IMR-90 (cell line): ENCODE measurements around the gene FNDC3A. TPM values are rescaled to one million over a fixed set of nuclear protein-coding genes. Genes with fewer than 3 reads are reported as not detected.

Source experiments
- ATAC-seq: fragments of 200-7000 bp; cut with Tn5 transposase; 2 replicates; pipeline ENCODE4 v1.9.1; 2020; ENCODE audit warnings: low read depth, mild to moderate bottlenecking, moderate library complexity
- BruUV-seq: library from RNA; stranded (reverse); fragments of 400-500 nt; replicated peaks from 2 replicates; lab custom pipeline; 2021; lab: Mats Ljungman, UMichigan
- CTCF ChIA-PET: fragments of 300-600 bp; formaldehyde crosslinking; extraction: SDS; loops from one replicate; lab custom pipeline; 2021; ENCODE audit warnings: antibody characterized with exemption; lab: Yijun Ruan, JAX
- POLR2A ChIA-PET: fragments of 300-600 bp; sonication (Branson Sonifier 250); formaldehyde crosslinking; loops from one replicate; lab custom pipeline; 2022; ENCODE audit warnings: antibody characterized with exemption; ENCODE audit not compliant: unreplicated experiment; lab: Charles Lee
- DNase-seq: peaks from one replicate; pipeline ENCODE4 v3.0.0; 2013
- H2AFZ ChIP-seq: replicated peaks from 2 replicates; pipeline ENCODE3; 2013; ENCODE audit warnings: low read length, mild to moderate bottlenecking; ENCODE audit not compliant: poor library complexity
- H2AK5ac ChIP-seq: 2 replicates; pipeline ENCODE4 v1.6.1; 2013; ENCODE audit warnings: low read depth, low read length, inconsistent platforms
- H2AK9ac ChIP-seq: replicated peaks from 2 replicates; pipeline ENCODE3; 2013; ENCODE audit warnings: mild to moderate bottlenecking, low read depth, low read length, moderate library complexity; ENCODE audit not compliant: poor library complexity
- H2BK120ac ChIP-seq: 2 replicates; pipeline ENCODE4 v1.6.1; 2013; ENCODE audit warnings: low read depth, low read length, inconsistent platforms
- H2BK15ac ChIP-seq: 3 replicates; pipeline ENCODE4 v1.6.1; 2013; ENCODE audit warnings: low read depth, low read length, inconsistent platforms
- H2BK20ac ChIP-seq: 2 replicates; pipeline ENCODE4 v1.6.1; 2013; ENCODE audit warnings: low read depth, mild to moderate bottlenecking, inconsistent platforms, low read length, moderate library complexity
- H2BK5ac ChIP-seq: 2 replicates; pipeline ENCODE4 v1.6.1; 2013; ENCODE audit warnings: mild to moderate bottlenecking, low read depth, low read length, inconsistent platforms; ENCODE audit not compliant: poor library complexity, severe bottlenecking
- H3K14ac ChIP-seq: replicated peaks from 2 replicates; pipeline ENCODE4 v1.6.1; 2013; ENCODE audit warnings: low read depth, low read length, inconsistent platforms
- H3K18ac ChIP-seq: 2 replicates; pipeline ENCODE4 v1.6.1; 2013; ENCODE audit warnings: low read depth, low read length, control low read depth
- H3K23ac ChIP-seq: 2 replicates; pipeline ENCODE4 v1.6.1; 2013; ENCODE audit warnings: low read depth, low read length, inconsistent platforms
- H3K27ac ChIP-seq: 2 replicates; pipeline ENCODE4 v1.5.1; 2013; ENCODE audit warnings: mild to moderate bottlenecking, control low read depth, low read length; ENCODE audit not compliant: insufficient read depth
- H3K27me3 ChIP-seq: 2 replicates; pipeline ENCODE4 v1.6.1; 2013; ENCODE audit warnings: low read length; ENCODE audit not compliant: control insufficient read depth, insufficient read depth
- H3K36me3 ChIP-seq: 2 replicates; pipeline ENCODE4 v1.6.1; 2013; ENCODE audit warnings: low read length, mixed read lengths; ENCODE audit not compliant: control insufficient read depth, insufficient read depth
- H3K4ac ChIP-seq: 2 replicates; pipeline ENCODE4 v1.6.1; 2013; ENCODE audit warnings: low read depth, low read length, inconsistent platforms
- H3K4me1 ChIP-seq: 2 replicates; pipeline ENCODE4 v1.6.1; 2013; ENCODE audit warnings: low read length, mixed read lengths; ENCODE audit not compliant: control insufficient read depth, insufficient read depth
- H3K4me2 ChIP-seq: 2 replicates; pipeline ENCODE4 v1.6.1; 2013; ENCODE audit warnings: low read depth, mild to moderate bottlenecking, control low read depth, low read length, moderate library complexity
- H3K4me3 ChIP-seq: 2 replicates; pipeline ENCODE4 v1.5.1; 2013; ENCODE audit warnings: low read depth, mild to moderate bottlenecking, control low read depth, low read length, moderate library complexity; ENCODE audit not compliant: insufficient read depth
- H3K56ac ChIP-seq: 2 replicates; pipeline ENCODE4 v1.6.1; 2013; ENCODE audit warnings: low read length, inconsistent platforms; ENCODE audit not compliant: insufficient read depth; ENCODE audit errors: extremely low read depth
- H3K79me1 ChIP-seq, 2 experiments: 2 replicates each; pipeline ENCODE4 v1.6.1; 2013; ENCODE audit warnings: low read length in 2 of 2, inconsistent platforms in 1 of 2, low read depth in 1 of 2
- H3K9ac ChIP-seq: 2 replicates; pipeline ENCODE4 v1.6.1; 2013; ENCODE audit warnings: low read depth, low read length, control low read depth
- H3K9me1 ChIP-seq: 2 replicates; pipeline ENCODE4 v1.6.1; 2013; ENCODE audit warnings: low read length, inconsistent platforms; ENCODE audit not compliant: insufficient read depth
- H3K9me3 ChIP-seq: 2 replicates; pipeline ENCODE4 v1.6.1; 2013; ENCODE audit warnings: low read length; ENCODE audit not compliant: control insufficient read depth, insufficient read depth
- H4K20me1 ChIP-seq: 2 replicates; pipeline ENCODE4 v1.6.1; 2013; ENCODE audit warnings: low read length, inconsistent platforms; ENCODE audit not compliant: insufficient read depth
- H4K5ac ChIP-seq: 2 replicates; pipeline ENCODE4 v1.6.1; 2013; ENCODE audit warnings: mild to moderate bottlenecking, low read depth, low read length, control low read depth
- H4K8ac ChIP-seq, 2 experiments: 2 replicates each; pipeline ENCODE4 v1.6.1; 2013; ENCODE audit warnings: low read depth in 2 of 2, low read length in 2 of 2, control low read depth in 1 of 2, inconsistent platforms in 1 of 2
- H4K91ac ChIP-seq: 2 replicates; pipeline ENCODE4 v1.6.1; 2013; ENCODE audit warnings: low read depth, low read length, inconsistent platforms; ENCODE audit not compliant: insufficient read depth
- BHLHE40 ChIP-seq: fragments of 150-350 bp; IDR thresholded peaks from 2 replicates; pipeline ENCODE4 v1.6.1; 2016; ENCODE audit warnings: mild to moderate bottlenecking, low read depth, low read length
- FOS ChIP-seq: fragments of 150-350 bp; IDR thresholded peaks from 2 replicates; pipeline ENCODE4 v1.6.1; 2016; ENCODE audit warnings: low read depth, low read length
- RCOR1 ChIP-seq: IDR thresholded peaks from 2 replicates; pipeline ENCODE4 v1.6.1; 2012; ENCODE audit warnings: mild to moderate bottlenecking, low read length, improper control_type of control experiment; ENCODE audit not compliant: insufficient replicate concordance
- WGBS, 2 experiments: methylation state at CpG; one replicate each; pipeline versions ENCODE4 v1.1.5 to v1.1.7; 2013; ENCODE audit warnings: missing lambda C conversion rate in 2 of 2; ENCODE audit not compliant: insufficient read length in 1 of 2; ENCODE audit errors: extremely low coverage in 2 of 2; 5-methylcytosine and 5-hydroxymethylcytosine counted together
- dilution Hi-C: fragments of 300-500 bp; cut with HindIII; formaldehyde crosslinking; loops from one replicate; pipeline ENCODE4 v1.14.3; 2018; ENCODE audit warnings: low sequenced_read_pairs; ENCODE audit not compliant: unreplicated experiment
- in situ Hi-C: fragments of 300-500 bp; cut with MboI; formaldehyde crosslinking; loops from 3 replicates; pipeline ENCODE4 v1.14.3; 2019; ENCODE audit warnings: low sequenced_read_pairs, inconsistent platforms, mixed read lengths
- intact Hi-C: fragments of 100-400 bp; cut with micrococcal nuclease; formaldehyde crosslinking; loops from 2 replicates; pipeline ENCODE4 v1.10.0; 2022
- polyA plus RNA-seq, 3 experiments: library from polyadenylated mRNA; depleted of rRNA; stranded (reverse); fragments of >200 nt; gene quantifications; 2 replicates each; pipeline ENCODE4 v1.2.3, GENCODE V29; 2012; ENCODE audit warnings: low replicate concordance in 1 of 3
- total RNA-seq: library from RNA; depleted of rRNA; stranded (reverse); fragments of >200 nt; gene quantifications from 2 replicates; pipeline ENCODE4 v1.2.3, GENCODE V29; 2012

FNDC3A gene
- total and polyA plus RNA-seq, 2 of the 4 experiments (the other 2 are of a cell fraction) = 29.2 to 60.4 TPM

GRCh38 chr13:49214917-49215376, 239.2 kb downstream of the FNDC3A start:
- Histone ChIP-seq H3K4me3 (no peak overlapping the region), H3K36me3 (peaks cover 13% of the 10 kb centered on the region), H2BK120ac (no peak overlapping the region), H3K9me3 (no peaks in the 10 kb centered on the region; the same call in 1 of the 2 replicates), H3K27me3 (peaks cover 30% of the 10 kb centered on the region), H3K23ac (no peak overlapping the region), H3K4me1 (no peaks in the 10 kb centered on the region), H4K8ac (no peak overlapping the region), H3K9ac (no peak overlapping the region), H3K4ac (no peak overlapping the region), H2BK15ac (no peak overlapping the region), H2BK5ac (no peak overlapping the region), H2AFZ (peak overlapping the region; percentile 41), H4K5ac (no peak overlapping the region), H2AK9ac (no peak overlapping the region), H3K14ac (no peak overlapping the region), H2AK5ac (no peak overlapping the region), H2BK20ac (no peak overlapping the region), H4K91ac (no peak overlapping the region), H3K18ac (no peak overlapping the region), H3K56ac (no peak overlapping the region), H4K20me1 (0 out of 2 replicates have a peak, but pooled peaks cover 3% of the 10 kb centered on the region), H3K27ac (no peak overlapping the region), H3K4me2 (no peak overlapping the region), H3K79me1 (no peaks in the 10 kb centered on the region), H3K9me1 (no peaks in the 10 kb centered on the region)
- peak; percentile 37; the same call in 1 of the 2 replicates for TF ChIP-seq BHLHE40
- TF ChIP-seq RCOR1 = no peak
- no peak for TF ChIP-seq FOS
- no TSS peak for BruUV-seq
- ATAC-seq (no peak), DNase-seq (peak; percentile 6)
- in situ Hi-C loops (no loop called here), intact Hi-C loops (no loop called here), dilution Hi-C loops (no loop called here)
- ChIA-PET CTCF (interaction anchor here (1.4 kb wide), 1 partner anchor 65 kb away, joined by 3 read pairs; no protein-coding TSS in a partner anchor), POLR2A (no interaction called here)
- no CpG with 5 or more reads among the region's 6 CpGs for WGBS, 2 experiments
